HK-2 (cell line): ENCODE data around the gene ZFP36L2.

Experiments
- DNase-seq: peaks from one replicate; pipeline ENCODE4 v3.0.0-alpha.2; 2018; ENCODE audit not compliant: unreplicated experiment

Gene ZFP36L2

GRCh38 chr2:43222475-43223309 is 3.7 kb downstream of the ZFP36L2 start:
- no peak for DNase-seq

DNA sequence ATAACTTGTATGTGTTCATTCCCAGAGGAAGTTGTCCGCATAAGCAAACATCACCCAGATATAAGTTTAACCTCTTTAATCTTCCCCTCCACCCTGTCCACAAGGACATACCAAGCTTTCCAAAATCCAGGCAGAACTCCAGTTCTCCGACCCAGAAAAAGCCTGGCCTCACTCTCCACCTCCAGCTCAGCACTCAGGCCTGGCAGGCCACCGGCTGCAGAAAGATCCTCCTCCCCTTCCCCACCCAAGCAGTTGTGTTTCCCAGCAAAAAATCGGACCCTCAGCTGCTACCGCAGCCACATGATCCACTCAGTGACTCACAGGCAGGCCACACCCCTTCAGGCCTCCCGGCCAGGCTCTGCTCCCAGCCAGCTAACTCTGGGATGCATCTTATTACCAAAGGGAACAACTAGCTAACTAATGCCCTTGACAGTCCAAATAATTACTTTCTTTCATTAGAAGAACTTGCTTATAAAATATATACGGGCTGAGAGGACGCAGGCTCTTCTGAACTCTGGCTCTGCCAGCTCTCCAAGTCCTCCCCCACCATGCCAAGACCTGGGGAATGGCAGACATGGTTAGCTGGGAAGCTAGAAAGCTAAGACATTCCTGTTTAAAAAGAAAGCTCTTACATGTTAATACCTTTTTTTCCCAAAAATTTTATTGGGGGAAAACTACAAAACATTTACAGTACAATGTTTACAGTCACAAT is 4.5 kb downstream of the ZFP36L2 start:
- peak; percentile 81 for DNase-seq

DNA sequence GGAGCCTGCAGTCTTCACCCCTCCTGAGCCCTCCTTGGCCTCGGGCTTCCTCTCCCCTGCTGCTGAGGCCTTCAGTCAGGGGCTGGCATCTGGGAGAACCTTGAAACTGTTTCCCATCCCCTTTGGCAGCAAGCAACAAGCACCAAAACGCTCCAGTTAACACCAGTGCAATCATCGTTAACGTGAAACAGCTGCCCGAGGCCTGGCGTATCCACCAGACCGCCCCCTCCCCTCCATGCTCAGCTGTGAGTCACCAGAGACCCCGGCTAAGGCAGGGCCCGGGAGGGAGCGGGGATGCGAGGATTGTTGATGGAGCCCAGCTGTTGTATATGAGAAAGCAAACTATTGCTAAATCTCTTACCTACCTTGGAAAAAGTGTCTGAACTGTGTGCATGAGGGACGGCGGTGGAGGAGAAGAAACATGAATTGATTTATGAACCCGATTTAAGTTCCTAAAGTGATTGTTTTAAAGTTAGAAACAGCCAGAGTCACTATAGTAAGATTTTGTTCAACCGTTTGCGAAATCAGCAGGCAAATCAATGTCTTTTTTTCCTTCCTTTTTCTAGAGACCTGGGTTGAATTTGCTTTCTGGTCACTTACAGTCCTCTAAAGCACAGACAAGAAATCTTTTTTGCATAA is 5.2 kb downstream of the ZFP36L2 start:
- no peak for DNase-seq

- no peak for DNase-seq
Measured at GRCh38 chr2:43220760-43221123, 5.7 kb downstream of the ZFP36L2 start.

GRCh38 chr2:43220229-43220751 is 6.1 kb downstream of the ZFP36L2 start:
- no peak for DNase-seq

DNA sequence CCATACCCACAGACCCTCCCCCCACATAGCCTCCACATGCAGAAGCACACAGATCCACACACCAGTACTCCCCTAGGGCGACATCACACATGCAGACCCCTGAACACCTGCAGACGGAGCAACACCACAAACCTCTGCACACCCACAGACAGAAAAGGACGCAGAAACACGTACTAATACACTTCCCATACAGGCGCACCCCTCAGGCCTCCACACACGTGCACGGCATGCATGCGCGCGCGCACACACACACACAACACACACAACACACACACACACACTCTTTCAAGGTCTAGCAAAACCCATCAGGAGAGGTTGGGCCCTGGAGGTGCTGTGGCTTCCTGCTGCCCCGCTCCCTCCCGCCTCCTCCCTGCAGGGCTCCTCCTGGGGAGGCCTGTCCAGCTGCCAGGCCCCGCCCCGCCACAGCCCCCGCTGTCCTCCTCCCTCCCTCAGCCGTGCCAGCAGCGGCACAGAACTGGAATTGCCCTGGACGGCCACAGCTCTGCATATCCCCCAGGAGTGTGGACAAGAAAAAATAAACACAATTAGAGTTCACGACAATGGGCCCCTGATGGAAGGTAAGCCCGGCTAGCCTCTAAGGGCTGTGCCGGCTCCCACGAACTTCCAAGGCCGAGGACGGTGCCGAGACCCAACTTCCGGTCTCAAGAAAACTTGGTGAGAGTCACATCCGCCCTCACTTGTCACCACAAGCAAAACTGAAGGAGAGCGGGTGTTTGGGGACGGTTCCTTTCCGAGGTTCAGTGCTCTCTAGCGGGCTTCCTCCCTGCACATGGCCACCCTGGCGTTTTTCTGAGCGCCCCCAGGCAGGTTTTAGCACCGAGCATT is 6.8 kb downstream of the ZFP36L2 start:
- peak; percentile 81 for DNase-seq

GRCh38 chr2:43218702-43219382 is 7.6 kb downstream of the ZFP36L2 start:
- DNase-seq, result no peak

DNA sequence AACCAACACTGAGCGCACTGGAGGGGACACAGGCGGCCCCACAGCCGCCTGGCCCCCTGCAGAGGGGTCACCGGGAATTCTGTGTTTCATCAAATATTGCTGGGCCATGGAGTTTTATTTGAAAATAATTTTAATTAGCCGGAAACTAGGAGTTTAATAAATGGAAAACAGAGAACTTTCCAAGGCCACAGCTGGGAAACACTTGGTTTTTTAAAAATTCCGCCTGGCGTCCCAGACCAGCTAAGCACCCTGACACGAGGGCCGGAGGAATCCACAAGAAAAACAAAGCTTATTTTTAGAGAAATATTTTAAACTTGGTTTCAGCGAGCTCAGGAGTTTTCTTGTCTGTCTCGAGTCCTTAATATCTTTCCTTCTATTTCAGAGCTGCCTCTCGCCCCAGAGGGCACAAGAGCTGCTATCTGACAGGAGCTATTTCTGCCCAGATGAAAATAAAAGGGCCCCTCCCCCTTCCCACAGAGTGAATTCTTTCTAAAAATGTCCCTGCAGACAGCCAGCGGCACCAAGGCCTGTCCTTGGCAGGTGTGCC is 8.2 kb downstream of the ZFP36L2 start:
- no peak for DNase-seq

- DNase-seq, result no peak
Measured at GRCh38 chr2:43217228-43218154, 8.9 kb downstream of the ZFP36L2 start.

- no peak for DNase-seq
Measured at GRCh38 chr2:43216629-43217028, 9.8 kb downstream of the ZFP36L2 start.

GRCh38 chr2:43215673-43216255 is 10.6 kb downstream of the ZFP36L2 start:
- DNase-seq, result no peak

GRCh38 chr2:43214253-43214652 is 12.2 kb downstream of the ZFP36L2 start:
- no peak for DNase-seq

GRCh38 chr2:43212931-43213330 is 13.5 kb downstream of the ZFP36L2 start:
- no peak for DNase-seq

- no peak for DNase-seq
Measured at GRCh38 chr2:43212216-43212835, 14.1 kb downstream of the ZFP36L2 start.

DNA sequence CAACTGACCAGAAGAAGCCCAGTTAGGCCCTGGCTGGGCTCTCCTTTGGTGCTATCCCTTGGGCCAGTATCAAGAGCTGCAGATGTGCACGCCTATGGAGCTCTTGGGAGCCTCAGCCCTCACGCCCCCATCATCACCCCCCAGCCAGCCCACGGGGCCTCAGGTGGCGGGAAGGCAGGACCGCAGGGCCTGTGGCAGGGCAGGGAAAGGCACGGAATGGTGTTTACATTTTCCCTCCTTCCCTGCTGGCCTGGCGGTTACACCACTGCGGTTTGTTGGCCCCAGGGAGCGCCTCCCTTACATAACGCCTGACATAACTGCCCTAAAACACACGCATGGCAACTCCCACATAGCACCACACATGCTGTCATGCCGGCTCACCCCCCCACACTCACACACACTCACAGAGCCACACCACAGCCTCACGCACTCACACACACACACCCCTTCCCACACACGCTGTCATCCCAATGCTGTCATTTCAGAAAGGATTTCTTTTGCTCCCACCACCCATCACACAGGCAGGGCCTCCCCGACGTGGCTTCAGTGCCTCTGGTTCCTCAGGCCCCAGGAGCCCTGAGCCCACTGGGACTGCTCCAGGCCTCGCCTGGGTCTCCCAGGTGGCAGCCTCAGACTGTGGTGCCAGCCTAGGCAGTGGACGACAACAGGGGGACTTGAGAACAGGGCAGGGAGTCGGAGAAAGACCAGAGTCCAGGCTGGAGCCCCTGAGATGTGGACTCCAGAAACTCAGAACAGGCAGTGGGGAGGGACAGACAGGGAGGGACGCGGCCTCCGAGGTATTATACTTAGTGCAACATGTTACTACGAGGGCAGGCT is 15.7 kb downstream of the ZFP36L2 start:
- no peak for DNase-seq

DNA sequence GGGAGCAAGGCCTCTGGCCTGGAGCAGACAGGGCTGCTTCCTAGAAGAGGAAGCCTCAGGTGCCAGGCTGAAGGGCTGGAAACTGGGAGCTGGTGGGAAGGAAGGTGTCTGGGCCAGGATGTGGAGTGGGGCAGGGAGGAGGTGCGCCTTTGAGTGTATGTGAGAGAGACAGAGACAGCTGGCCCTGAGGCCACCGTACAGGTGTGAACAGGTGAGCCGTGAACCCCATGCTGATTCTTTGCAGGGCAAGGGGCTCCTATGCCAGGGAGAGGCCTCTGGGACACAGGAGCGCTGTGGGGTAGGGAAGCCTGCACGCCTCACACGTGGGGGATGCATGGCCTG is 16.3 kb downstream of the ZFP36L2 start:
- DNase-seq, result no peak

DNA sequence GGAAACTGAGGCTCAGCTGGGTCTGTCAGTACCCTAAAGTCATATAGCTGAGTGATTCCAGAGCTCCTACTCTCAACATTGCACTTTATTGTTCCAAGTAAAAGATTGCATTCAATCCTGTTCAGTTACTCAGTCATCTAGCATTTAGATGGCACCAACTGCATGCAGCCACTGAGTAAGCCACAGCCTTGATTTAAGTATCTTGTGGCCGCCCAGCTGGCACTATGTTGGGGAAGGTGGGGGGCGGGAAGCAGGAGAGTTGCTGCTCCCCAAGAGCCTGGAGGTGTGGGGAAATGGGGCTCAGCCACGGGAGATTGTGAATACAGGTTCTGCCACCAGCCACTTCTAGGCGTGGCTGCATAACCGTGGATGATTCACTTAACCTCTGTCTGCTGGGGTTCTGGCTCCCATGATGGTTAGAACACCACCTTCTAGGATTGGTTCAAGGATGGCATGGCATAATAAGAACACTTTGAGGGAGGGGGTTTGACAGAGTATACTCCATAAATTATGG is 17.1 kb downstream of the ZFP36L2 start:
- DNase-seq, result no peak
